Measurements from ENCODE around the gene FCHSD1. TPM values are rescaled to one million over a fixed set of nuclear protein-coding genes. Genes with fewer than 3 reads are reported as not detected.

FCHSD1 gene
- polyA plus RNA-seq, 5 donors: 18.7 to 26.5 (median 19.1) TPM

Other genes with a start within 250 kb of the FCHSD1 start
- 1 to 10 TPM; 4.4 to 8.3 (median 5.7) TPM for gene PCDHGA9, start 248.6 kb downstream of the FCHSD1 start, polyA plus RNA-seq (ENCODE audit: insufficient read depth in 1 of 5, insufficient read length in 5 of 5, low replicate concordance in 1 of 5)
- gene PCDHGB6, start 243.4 kb downstream of the FCHSD1 start, polyA plus RNA-seq (ENCODE audit: insufficient read depth in 1 of 5, insufficient read length in 5 of 5, low replicate concordance in 1 of 5): 1 to 10 TPM; 6.4 to 9.3 (median 7.8) TPM
- 1 to 10 TPM; 4.2 to 5.4 (median 4.5) TPM for gene PCDHGA10, start 238.4 kb downstream of the FCHSD1 start, polyA plus RNA-seq (ENCODE audit: insufficient read depth in 1 of 5, insufficient read length in 5 of 5, low replicate concordance in 1 of 5)
- 10 to 100 TPM; 13.1 to 15.2 (median 13.9) TPM for gene PCDHGB7, start 233.7 kb downstream of the FCHSD1 start, polyA plus RNA-seq (ENCODE audit: insufficient read depth in 1 of 5, insufficient read length in 5 of 5, low replicate concordance in 1 of 5)
- gene PCDHGA11, start 230.4 kb downstream of the FCHSD1 start, polyA plus RNA-seq (ENCODE audit: insufficient read depth in 1 of 5, insufficient read length in 5 of 5, low replicate concordance in 1 of 5): 1 to 10 TPM; 2.7 to 4.4 (median 3.2) TPM
- gene PCDHGA12, start 220.9 kb downstream of the FCHSD1 start, polyA plus RNA-seq (ENCODE audit: insufficient read depth in 1 of 5, insufficient read length in 5 of 5, low replicate concordance in 1 of 5): 1 to 10 TPM; 2.3 to 4.3 (median 3.4) TPM
- 100 to 1,000 TPM; 102 to 151 (median 113) TPM for gene PCDHGC3, start 175.5 kb downstream of the FCHSD1 start, polyA plus RNA-seq (ENCODE audit: insufficient read depth in 1 of 5, insufficient read length in 5 of 5, low replicate concordance in 1 of 5)
- 1 to 10 TPM; 1.5 to 2.7 (median 1.7) TPM for gene PCDHGC4, start 166.4 kb downstream of the FCHSD1 start, polyA plus RNA-seq (ENCODE audit: insufficient read depth in 1 of 5, insufficient read length in 5 of 5, low replicate concordance in 1 of 5)
- gene PCDHGC5, start 162.3 kb downstream of the FCHSD1 start, polyA plus RNA-seq (ENCODE audit: insufficient read depth in 1 of 5, insufficient read length in 5 of 5, low replicate concordance in 1 of 5): 1 to 10 TPM in 2 of 5 donors, under 1 TPM in 3; 0.76 to 1.2 (median 0.85) TPM
- gene DIAPH1, start 32.4 kb downstream of the FCHSD1 start, polyA plus RNA-seq (ENCODE audit: insufficient read depth in 1 of 5, insufficient read length in 5 of 5, low replicate concordance in 1 of 5): 10 to 100 TPM; 43.3 to 54.3 (median 47.7) TPM
- gene HDAC3, start 14.6 kb downstream of the FCHSD1 start, polyA plus RNA-seq (ENCODE audit: insufficient read depth in 1 of 5, insufficient read length in 5 of 5, low replicate concordance in 1 of 5): 100 to 1,000 TPM in 4 of 5 donors, 10 to 100 TPM in 1; 95.5 to 120 (median 106) TPM
- gene RELL2, start 14.4 kb downstream of the FCHSD1 start, polyA plus RNA-seq (ENCODE audit: insufficient read depth in 1 of 5, insufficient read length in 5 of 5, low replicate concordance in 1 of 5): under 1 TPM; 0.16 to 0.58 (median 0.37) TPM
- gene ARAP3, start 30.8 kb upstream of the FCHSD1 start, polyA plus RNA-seq (ENCODE audit: insufficient read depth in 1 of 5, insufficient read length in 5 of 5, low replicate concordance in 1 of 5): 10 to 100 TPM; 35.3 to 50.1 (median 42.3) TPM
- 10 to 100 TPM; 22.2 to 32.4 (median 24.8) TPM for gene PCDH1, start 227.0 kb upstream of the FCHSD1 start, polyA plus RNA-seq (ENCODE audit: insufficient read depth in 1 of 5, insufficient read length in 5 of 5, low replicate concordance in 1 of 5)

Data from right lung (tissue), 5 donors.